ENCODE data around the gene MCRS1.
"Not testable (repeated sequence)": the region's sequence is repeated elsewhere in the genome, so short reads cannot be mapped to it uniquely, and the experiment has no call there.

Gene MCRS1

DNA sequence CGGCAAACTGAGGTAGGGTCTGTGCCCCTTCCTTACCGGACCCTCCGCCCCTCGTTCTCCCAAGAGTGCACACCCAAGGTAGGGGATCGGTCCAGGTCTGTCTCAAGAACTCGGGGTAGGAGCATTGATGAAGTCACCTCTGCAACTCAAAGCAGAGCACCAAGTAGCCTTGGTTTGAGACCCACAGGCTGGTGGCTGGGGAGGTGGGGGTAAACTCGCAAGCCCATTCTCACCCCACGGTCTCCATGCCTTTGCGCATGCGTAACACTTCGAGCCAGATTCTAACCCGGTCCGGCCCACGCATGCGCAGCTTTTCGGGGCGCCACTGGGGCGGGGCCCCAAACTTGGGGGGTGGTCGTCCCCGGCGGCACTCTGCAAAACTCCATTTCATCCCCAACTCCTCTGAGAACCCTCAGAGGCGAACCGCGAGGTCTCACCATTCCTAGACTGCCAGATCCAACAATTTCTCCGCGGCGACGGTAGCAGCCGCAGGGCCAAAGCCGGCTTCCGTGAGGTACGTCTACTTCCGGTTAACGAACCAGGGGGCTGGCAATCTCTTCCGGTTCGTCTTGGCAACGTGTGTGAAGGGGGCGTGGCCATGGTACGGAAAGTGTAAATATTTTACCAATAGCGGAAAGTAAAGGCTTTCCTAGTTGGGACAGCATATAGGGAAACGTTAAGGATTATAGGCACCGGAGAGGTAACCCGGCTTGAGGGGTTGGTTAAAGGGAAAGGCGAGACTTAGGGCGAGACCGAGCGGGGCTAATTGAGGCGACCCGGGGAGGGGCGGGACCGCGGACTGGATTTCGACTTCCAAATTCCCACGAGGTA lies at the start of gene MCRS1:
MCRS1 (minus strand) TSS at position 532 of the 831 bp plus-strand sequence. CDS start 1,411 bp downstream, outside the sequence.
- no peaks in the 10 kb centered on the region for H3K27me3 Mint-ChIP-seq
- H3K36me3 Mint-ChIP-seq = peaks cover 9% of the 10 kb centered on the region
- peak within 1 kb of the TSS; percentile 100 for H3K4me3 Mint-ChIP-seq
- H3K4me1 Mint-ChIP-seq = peaks cover 25% of the 10 kb centered on the region
- DNase-seq (ENCODE audit: low spot score in 2 of 2) = peak; percentile 90 to 94
- no peaks in the 10 kb centered on the region for H3K9me3 Mint-ChIP-seq
- peak within 1 kb of the TSS; percentile 98 for H3K27ac Mint-ChIP-seq
- ATAC-seq (ENCODE audit: low read depth) = peak; percentile 93

DNA sequence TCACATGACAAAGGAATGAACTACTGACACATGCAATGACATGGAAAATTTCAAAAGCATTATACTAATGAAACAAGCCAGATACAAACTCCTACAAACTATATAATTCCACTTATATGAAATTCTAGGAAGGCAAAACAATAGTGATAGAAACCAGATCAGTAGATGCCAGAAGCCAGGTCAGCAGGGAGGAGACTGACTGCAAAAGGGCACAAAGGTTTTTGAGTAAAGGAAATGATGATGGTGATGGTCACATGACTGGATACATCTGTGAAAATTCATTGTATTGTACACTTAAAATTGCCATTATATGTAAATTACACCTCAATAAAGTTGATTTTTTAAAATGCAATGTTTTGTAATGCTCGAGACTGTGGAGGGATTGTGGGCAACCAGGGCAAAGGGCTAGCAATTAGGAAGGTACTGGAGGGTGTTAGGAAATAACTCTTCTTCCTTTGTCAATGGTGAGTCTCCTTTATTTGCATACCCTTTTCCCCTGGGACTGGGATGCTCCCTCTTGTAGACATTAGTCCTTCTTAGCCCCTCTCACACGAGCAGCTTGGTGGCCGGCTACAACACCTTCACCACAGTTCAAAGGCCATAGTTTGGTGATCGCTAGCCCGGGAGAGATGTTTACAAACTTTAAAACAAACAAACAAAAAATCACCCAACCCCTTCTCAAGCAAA lies 48.7 kb upstream of the MCRS1 start:
- Mint-ChIP-seq H3K36me3 (no peaks in the 10 kb centered on the region), H3K27ac (no peak overlapping the region), H3K27me3 (peaks cover 3% of the 10 kb centered on the region), H3K9me3 (no peaks in the 10 kb centered on the region), H3K4me1 (peaks cover 6% of the 10 kb centered on the region), H3K4me3 (no peak overlapping the region)
- no peak for DNase-seq (ENCODE audit: low spot score in 2 of 2)
- no peak for ATAC-seq (ENCODE audit: low read depth)

DNA sequence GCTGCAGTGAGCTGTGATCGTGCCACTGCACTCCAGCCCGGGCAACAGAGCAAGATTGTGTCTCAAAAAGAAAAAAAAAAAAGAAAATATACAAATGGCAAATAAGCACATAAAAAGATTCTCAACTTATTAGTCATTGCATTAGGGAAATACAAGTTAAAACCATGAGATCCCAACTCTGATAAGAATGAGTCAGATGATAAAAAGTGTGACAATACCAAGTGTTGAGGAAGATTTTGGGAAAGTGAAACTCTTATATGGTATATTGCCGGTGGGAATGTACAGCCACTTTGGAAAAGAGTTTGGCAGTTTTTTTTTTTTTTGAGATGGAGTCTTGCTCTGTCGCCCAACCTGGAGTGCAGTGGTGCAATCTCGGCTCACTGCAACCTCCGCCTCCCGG lies 47.8 kb upstream of the MCRS1 start:
- H3K36me3 Mint-ChIP-seq = no peaks in the 10 kb centered on the region
- peaks cover 3% of the 10 kb centered on the region for H3K27me3 Mint-ChIP-seq
- H3K4me3 Mint-ChIP-seq = no peak overlapping the region
- no peaks in the 10 kb centered on the region for H3K4me1 Mint-ChIP-seq
- no peak for ATAC-seq (ENCODE audit: low read depth)
- DNase-seq (ENCODE audit: low spot score in 2 of 2) = no peak
- no peak overlapping the region for H3K27ac Mint-ChIP-seq
- H3K9me3 Mint-ChIP-seq = no peaks in the 10 kb centered on the region

DNA sequence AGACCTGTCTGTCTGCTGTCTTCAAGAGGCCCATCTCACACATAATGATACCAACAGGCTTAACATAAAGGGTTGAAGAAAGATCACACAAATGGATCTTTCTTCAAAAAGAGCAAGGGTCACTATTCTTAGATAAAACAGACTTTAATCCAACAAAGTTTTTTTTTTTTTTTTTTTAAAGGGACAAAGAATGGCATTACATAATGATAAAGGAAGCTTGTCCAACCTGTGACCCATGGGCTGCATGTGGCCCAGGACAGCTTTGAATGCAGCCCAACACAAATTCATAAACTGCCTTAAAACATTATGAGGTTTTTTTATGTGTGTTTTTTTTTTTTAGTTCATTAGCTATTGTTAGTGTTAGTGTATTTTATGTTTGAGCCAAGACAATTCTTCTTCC lies 44.3 kb upstream of the MCRS1 start:
- no peaks in the 10 kb centered on the region for H3K9me3 Mint-ChIP-seq
- H3K27ac Mint-ChIP-seq = no peak overlapping the region

DNA sequence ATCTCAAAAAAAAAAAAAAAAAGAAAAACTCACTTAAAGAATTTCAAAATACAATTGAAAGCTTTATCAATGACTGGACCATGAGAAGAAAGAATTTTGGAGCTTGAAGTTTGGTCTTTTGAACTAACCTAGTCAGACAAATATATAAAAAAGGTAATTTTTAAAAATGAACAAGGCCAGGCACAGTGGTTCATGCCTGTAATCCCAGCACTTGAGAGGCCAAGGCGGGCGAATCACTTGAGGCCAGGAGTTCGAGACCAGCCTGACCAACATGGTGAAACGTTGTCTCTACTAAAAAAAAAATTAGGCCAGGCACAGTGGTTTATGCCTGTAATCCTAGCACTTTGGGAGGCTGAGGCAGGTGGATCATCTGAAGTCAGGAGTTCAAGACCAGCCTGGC lies 42.8 kb upstream of the MCRS1 start:
- H3K27me3 Mint-ChIP-seq; H3K4me3 Mint-ChIP-seq; H3K4me1 Mint-ChIP-seq; H3K36me3 Mint-ChIP-seq; DNase-seq (ENCODE audit: low spot score in 2 of 2); H3K9me3 Mint-ChIP-seq; H3K27ac Mint-ChIP-seq; ATAC-seq (ENCODE audit: low read depth): not testable (repeated sequence)

More for the DNA sequence above, 44.3 kb upstream of the MCRS1 start:
- ATAC-seq (ENCODE audit: low read depth) (no peak), DNase-seq (ENCODE audit: low spot score in 2 of 2) (no peak)
- Mint-ChIP-seq H3K36me3 (no peaks in the 10 kb centered on the region), H3K4me3 (no peak overlapping the region), H3K27me3 (peaks cover 4% of the 10 kb centered on the region), H3K4me1 (no peaks in the 10 kb centered on the region)

GRCh38 chr12:49609875-49610154 lies 41.9 kb upstream of the MCRS1 start:
- no peak for ATAC-seq (ENCODE audit: low read depth)
- no peaks in the 10 kb centered on the region for H3K4me1 Mint-ChIP-seq
- peaks cover 2% of the 10 kb centered on the region for H3K36me3 Mint-ChIP-seq
- no peak overlapping the region for H3K4me3 Mint-ChIP-seq
- no peak overlapping the region for H3K27ac Mint-ChIP-seq
- H3K27me3 Mint-ChIP-seq = peaks cover 4% of the 10 kb centered on the region
- DNase-seq (ENCODE audit: low spot score in 2 of 2) = no peak
- H3K9me3 Mint-ChIP-seq = no peaks in the 10 kb centered on the region

- H3K36me3 Mint-ChIP-seq = peaks cover 2% of the 10 kb centered on the region
Measured at GRCh38 chr12:49609059-49609874, 41.3 kb upstream of the MCRS1 start.

GRCh38 chr12:49605539-49605938 lies 37.6 kb upstream of the MCRS1 start, which contains the start of gene FAM186B:
Gene FAM186B (minus strand): TSS chr12:49605639. CDS start chr12:49605477, 162 bp downstream.
- not testable (repeated sequence) for H3K27ac Mint-ChIP-seq; H3K4me1 Mint-ChIP-seq; DNase-seq (ENCODE audit: low spot score in 2 of 2); H3K4me3 Mint-ChIP-seq; H3K27me3 Mint-ChIP-seq; H3K36me3 Mint-ChIP-seq; ATAC-seq (ENCODE audit: low read depth); H3K9me3 Mint-ChIP-seq

More at GRCh38 chr12:49609059-49609874, 41.3 kb upstream of the MCRS1 start:
- no peak for DNase-seq (ENCODE audit: low spot score in 2 of 2)
- no peaks in the 10 kb centered on the region for H3K4me1 Mint-ChIP-seq
- no peak overlapping the region for H3K4me3 Mint-ChIP-seq
- H3K27me3 Mint-ChIP-seq = peaks cover 2% of the 10 kb centered on the region
- no peaks in the 10 kb centered on the region for H3K9me3 Mint-ChIP-seq
- no peak for ATAC-seq (ENCODE audit: low read depth)
- no peak overlapping the region for H3K27ac Mint-ChIP-seq

GRCh38 chr12:49604856-49605255 lies 36.9 kb upstream of the MCRS1 start:
- H3K4me3 Mint-ChIP-seq = no peak overlapping the region
- no peaks in the 10 kb centered on the region for H3K4me1 Mint-ChIP-seq
- H3K27ac Mint-ChIP-seq = no peak overlapping the region
- DNase-seq (ENCODE audit: low spot score in 2 of 2) (no peak), ATAC-seq (ENCODE audit: low read depth) (no peak)
- H3K27me3 Mint-ChIP-seq = no peaks in the 10 kb centered on the region
- H3K36me3 Mint-ChIP-seq = peaks cover 2% of the 10 kb centered on the region
- no peaks in the 10 kb centered on the region for H3K9me3 Mint-ChIP-seq

GRCh38 chr12:49603721-49604120 lies 35.8 kb upstream of the MCRS1 start:
- no peak for DNase-seq (ENCODE audit: low spot score in 2 of 2)
- no peaks in the 10 kb centered on the region for H3K9me3 Mint-ChIP-seq
- ATAC-seq (ENCODE audit: low read depth) = no peak
- no peaks in the 10 kb centered on the region for H3K4me1 Mint-ChIP-seq
- H3K27me3 Mint-ChIP-seq = no peaks in the 10 kb centered on the region
- H3K36me3 Mint-ChIP-seq = peaks cover 2% of the 10 kb centered on the region
- H3K27ac Mint-ChIP-seq = no peak overlapping the region
- no peak overlapping the region for H3K4me3 Mint-ChIP-seq

DNA sequence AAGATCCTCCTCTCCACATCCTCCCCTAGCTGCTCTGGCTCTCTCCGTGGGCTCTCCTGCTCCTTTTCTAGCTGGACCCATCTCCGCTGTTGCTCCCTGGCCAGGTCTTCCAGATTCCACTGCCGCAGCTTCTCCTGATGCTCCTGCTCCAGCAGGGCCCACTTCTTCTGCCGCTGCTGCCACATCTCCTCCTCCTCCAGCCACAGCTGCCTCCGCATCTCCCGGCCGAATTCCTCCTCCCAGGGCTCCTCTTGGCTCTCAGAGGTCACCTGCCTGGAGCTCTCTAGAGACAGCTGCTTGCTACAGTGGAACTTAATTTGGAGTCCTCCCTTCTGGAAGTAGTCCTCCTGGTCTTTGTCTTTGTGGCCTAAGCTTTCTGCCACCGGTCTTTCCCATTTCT lies 32.0 kb upstream of the MCRS1 start:
- no peaks in the 10 kb centered on the region for H3K9me3 Mint-ChIP-seq
- ATAC-seq (ENCODE audit: low read depth) = no peak
- no peaks in the 10 kb centered on the region for H3K4me1 Mint-ChIP-seq
- no peak overlapping the region for H3K4me3 Mint-ChIP-seq
- H3K36me3 Mint-ChIP-seq = no peaks in the 10 kb centered on the region
- no peak overlapping the region for H3K27ac Mint-ChIP-seq
- DNase-seq (ENCODE audit: low spot score in 2 of 2) = no peak
- H3K27me3 Mint-ChIP-seq = no peaks in the 10 kb centered on the region

DNA sequence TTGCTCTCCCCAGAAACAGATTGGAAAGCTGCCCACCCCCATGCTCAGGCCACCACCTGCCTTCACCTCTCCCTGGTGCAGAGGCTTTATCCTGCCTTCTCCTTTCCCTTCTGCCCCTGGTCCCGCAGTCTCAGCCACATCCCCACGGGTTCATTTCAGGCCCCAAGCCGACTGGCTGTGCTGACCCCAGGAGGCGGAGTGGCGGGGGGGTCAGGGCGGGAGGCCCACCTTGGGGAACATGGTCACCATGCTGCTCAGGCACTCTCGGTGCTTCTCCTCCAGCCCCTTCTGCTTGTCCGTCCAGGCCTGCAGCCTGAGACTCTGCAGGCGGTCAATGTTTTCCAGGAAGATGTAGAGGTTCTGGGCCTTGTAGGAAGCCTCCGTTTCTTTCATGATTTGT lies 30.6 kb upstream of the MCRS1 start:
- no peaks in the 10 kb centered on the region for H3K36me3 Mint-ChIP-seq
- ATAC-seq (ENCODE audit: low read depth) = no peak
- no peak overlapping the region for H3K4me3 Mint-ChIP-seq
- H3K27ac Mint-ChIP-seq = peak overlapping the region; percentile 49
- no peaks in the 10 kb centered on the region for H3K9me3 Mint-ChIP-seq
- H3K27me3 Mint-ChIP-seq = no peaks in the 10 kb centered on the region
- no peak for DNase-seq (ENCODE audit: low spot score in 2 of 2)
- no peaks in the 10 kb centered on the region for H3K4me1 Mint-ChIP-seq

DNA sequence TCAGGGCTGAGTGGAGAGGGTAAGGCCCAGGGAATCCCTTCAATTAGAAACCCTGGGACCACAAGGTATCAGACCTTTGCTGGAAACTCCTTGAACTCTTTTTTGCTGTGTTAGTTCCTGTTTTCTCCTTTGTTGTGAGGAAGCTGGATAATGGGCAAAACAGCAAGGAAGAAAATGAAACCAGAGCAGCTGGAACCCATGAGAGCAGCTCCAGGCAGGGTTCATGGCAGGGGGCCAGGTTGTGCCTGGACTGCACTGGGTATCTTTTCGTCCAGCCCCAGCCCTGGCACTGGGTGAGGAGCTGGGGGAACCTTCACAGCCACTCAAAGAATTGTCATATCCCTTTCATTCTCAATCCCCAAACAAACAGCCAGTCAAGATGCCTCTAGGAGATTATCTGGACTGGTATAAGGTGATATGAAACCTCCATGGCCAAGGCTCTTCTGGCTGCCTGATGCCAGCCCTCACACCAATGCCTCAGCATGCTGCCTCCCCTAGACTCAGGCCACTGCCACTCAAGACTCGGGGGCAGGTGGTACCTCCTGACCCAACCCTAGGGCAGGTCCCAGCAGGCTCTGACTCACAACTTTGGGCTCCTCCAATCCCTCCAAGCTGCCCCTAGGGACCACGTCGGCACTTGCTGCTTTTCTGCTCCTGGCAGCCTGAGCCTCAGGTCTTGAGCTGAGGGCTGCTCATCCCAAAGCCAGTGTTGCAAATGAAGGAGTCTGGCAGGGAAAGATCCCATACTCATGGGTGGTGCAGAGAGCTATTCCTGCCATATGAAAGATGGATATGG lies 21.0 kb upstream of the MCRS1 start:
- peaks cover 9% of the 10 kb centered on the region for H3K9me3 Mint-ChIP-seq
- H3K36me3 Mint-ChIP-seq = peaks cover 21% of the 10 kb centered on the region
- H3K4me3 Mint-ChIP-seq = no peak overlapping the region
- peaks cover 2% of the 10 kb centered on the region for H3K4me1 Mint-ChIP-seq
- DNase-seq (ENCODE audit: low spot score in 2 of 2) (no peak), ATAC-seq (ENCODE audit: low read depth) (no peak)
- no peak overlapping the region for H3K27ac Mint-ChIP-seq
- H3K27me3 Mint-ChIP-seq = no peaks in the 10 kb centered on the region

All from memory B cell (primary cell).